GM23338 (cell line): ENCODE measurements around the gene OR6J1.

ENCODE experiments used
- CREB1 ChIP-seq: fragments of 250-450 bp; sonication (Bioruptor Pico); IDR thresholded peaks from 2 replicates; pipeline ENCODE4 v1.5.0; 2020; ENCODE audit warnings: low read depth, mild to moderate bottlenecking, moderate library complexity
- EZH2 ChIP-seq: fragments of 200-600 bp; sonication (generic); IDR thresholded peaks from one replicate; pipeline ENCODE4 v1.8.0; 2017; ENCODE audit warnings: antibody characterized with exemption, mild to moderate bottlenecking, low read depth; ENCODE audit not compliant: unreplicated experiment
- EZH2phosphoT487 ChIP-seq: fragments of 200-600 bp; sonication (generic); IDR thresholded peaks from one replicate; pipeline ENCODE4 v1.8.1; 2018; ENCODE audit warnings: antibody characterized with exemption; ENCODE audit not compliant: unreplicated experiment
- JUNB ChIP-seq: IDR thresholded peaks from one replicate; pipeline ENCODE4 v1.6.1; 2016; ENCODE audit warnings: antibody characterized with exemption; ENCODE audit not compliant: unreplicated experiment
- NANOG ChIP-seq: IDR thresholded peaks from 2 replicates; pipeline ENCODE4 v1.6.1; 2016; ENCODE audit warnings: antibody characterized with exemption, borderline replicate concordance
- POLR2AphosphoS5 ChIP-seq: IDR thresholded peaks from 2 replicates; pipeline ENCODE4 v1.6.1; 2016; ENCODE audit warnings: antibody characterized with exemption, low read depth
- STAT1 ChIP-seq: IDR thresholded peaks from one replicate; pipeline ENCODE4 v1.6.1; 2016; ENCODE audit warnings: antibody characterized with exemption; ENCODE audit not compliant: unreplicated experiment
- ZNF114 ChIP-seq: fragments of 250-450 bp; sonication (Bioruptor Pico); IDR thresholded peaks from 2 replicates; pipeline ENCODE4 v1.5.0; 2020; ENCODE audit warnings: mild to moderate bottlenecking, moderate library complexity
- ZNF331 ChIP-seq: fragments of 250-450 bp; sonication (Bioruptor Pico); IDR thresholded peaks from 2 replicates; pipeline ENCODE4 v1.5.0; 2020; ENCODE audit warnings: low read depth, mild to moderate bottlenecking, moderate library complexity
- TF ChIP-seq, protein P1 (sequence below), 2 experiments: fragments of 200-600 bp in 1 of 2; sonication (generic) in 1 of 2; conservative IDR thresholded peaks; 2 replicates each; pipeline versions ENCODE4 v1.5.1 to v1.6.1; 2016 to 2017; ENCODE audit warnings: antibody characterized with exemption in 2 of 2, low read depth in 2 of 2, mild to moderate bottlenecking in 2 of 2, moderate library complexity in 1 of 2
- TF ChIP-seq, protein P2 (sequence below): IDR thresholded peaks from one replicate; pipeline ENCODE4 v1.6.1; 2018; ENCODE audit warnings: antibody characterized with exemption; ENCODE audit not compliant: unreplicated experiment
- TF ChIP-seq, protein P3 (sequence below): IDR thresholded peaks from 2 replicates; pipeline ENCODE4 v1.6.1; 2016; ENCODE audit warnings: antibody characterized with exemption

DNA sequence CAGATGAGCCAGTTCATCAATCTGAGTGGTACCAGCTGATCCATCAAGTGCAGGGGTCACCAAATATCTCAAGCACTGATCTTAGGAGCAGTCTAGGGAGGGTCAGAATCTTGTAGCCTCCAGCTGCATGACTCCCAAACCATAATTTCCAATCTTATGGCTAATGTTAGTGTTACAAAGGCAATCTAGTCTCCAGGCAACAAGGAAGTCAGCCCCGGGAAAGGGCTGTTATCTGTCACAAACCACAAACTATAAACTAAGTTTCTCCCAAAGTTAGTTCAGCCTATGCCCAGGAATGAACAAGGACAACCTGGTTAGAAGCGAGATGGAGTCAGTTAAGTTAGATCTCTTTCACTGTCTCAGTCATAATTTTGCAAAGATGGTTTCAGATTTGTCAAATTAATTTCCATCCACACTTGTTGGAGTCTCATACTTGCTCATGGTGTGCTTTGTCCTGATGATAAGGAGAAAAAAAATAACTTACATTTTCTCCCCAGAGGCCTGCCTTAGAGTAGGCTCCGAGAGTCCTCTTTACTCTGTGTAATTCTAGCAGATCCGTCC, 49.9 kb downstream of the OR6J1 start:
- TF ChIP-seq, protein P1, sequence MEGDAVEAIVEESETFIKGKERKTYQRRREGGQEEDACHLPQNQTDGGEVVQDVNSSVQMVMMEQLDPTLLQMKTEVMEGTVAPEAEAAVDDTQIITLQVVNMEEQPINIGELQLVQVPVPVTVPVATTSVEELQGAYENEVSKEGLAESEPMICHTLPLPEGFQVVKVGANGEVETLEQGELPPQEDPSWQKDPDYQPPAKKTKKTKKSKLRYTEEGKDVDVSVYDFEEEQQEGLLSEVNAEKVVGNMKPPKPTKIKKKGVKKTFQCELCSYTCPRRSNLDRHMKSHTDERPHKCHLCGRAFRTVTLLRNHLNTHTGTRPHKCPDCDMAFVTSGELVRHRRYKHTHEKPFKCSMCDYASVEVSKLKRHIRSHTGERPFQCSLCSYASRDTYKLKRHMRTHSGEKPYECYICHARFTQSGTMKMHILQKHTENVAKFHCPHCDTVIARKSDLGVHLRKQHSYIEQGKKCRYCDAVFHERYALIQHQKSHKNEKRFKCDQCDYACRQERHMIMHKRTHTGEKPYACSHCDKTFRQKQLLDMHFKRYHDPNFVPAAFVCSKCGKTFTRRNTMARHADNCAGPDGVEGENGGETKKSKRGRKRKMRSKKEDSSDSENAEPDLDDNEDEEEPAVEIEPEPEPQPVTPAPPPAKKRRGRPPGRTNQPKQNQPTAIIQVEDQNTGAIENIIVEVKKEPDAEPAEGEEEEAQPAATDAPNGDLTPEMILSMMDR (conservative IDR thresholded peaks at IDR 0.05; ENCODE audit: low read depth in 2 of 2) = no peak
- TF ChIP-seq POLR2AphosphoS5 (no peak), EZH2 (no peak), NANOG (no peak), CREB1 (CRISPR knock-in tag) (no peak), EZH2phosphoT487 (no peak), JUNB (no peak), ZNF114 (CRISPR knock-in tag) (no peak), ZNF331 (CRISPR knock-in tag) (no peak), STAT1 (no peak)
- TF ChIP-seq, protein P2, sequence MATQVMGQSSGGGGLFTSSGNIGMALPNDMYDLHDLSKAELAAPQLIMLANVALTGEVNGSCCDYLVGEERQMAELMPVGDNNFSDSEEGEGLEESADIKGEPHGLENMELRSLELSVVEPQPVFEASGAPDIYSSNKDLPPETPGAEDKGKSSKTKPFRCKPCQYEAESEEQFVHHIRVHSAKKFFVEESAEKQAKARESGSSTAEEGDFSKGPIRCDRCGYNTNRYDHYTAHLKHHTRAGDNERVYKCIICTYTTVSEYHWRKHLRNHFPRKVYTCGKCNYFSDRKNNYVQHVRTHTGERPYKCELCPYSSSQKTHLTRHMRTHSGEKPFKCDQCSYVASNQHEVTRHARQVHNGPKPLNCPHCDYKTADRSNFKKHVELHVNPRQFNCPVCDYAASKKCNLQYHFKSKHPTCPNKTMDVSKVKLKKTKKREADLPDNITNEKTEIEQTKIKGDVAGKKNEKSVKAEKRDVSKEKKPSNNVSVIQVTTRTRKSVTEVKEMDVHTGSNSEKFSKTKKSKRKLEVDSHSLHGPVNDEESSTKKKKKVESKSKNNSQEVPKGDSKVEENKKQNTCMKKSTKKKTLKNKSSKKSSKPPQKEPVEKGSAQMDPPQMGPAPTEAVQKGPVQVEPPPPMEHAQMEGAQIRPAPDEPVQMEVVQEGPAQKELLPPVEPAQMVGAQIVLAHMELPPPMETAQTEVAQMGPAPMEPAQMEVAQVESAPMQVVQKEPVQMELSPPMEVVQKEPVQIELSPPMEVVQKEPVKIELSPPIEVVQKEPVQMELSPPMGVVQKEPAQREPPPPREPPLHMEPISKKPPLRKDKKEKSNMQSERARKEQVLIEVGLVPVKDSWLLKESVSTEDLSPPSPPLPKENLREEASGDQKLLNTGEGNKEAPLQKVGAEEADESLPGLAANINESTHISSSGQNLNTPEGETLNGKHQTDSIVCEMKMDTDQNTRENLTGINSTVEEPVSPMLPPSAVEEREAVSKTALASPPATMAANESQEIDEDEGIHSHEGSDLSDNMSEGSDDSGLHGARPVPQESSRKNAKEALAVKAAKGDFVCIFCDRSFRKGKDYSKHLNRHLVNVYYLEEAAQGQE = no peak
- TF ChIP-seq, protein P3, sequence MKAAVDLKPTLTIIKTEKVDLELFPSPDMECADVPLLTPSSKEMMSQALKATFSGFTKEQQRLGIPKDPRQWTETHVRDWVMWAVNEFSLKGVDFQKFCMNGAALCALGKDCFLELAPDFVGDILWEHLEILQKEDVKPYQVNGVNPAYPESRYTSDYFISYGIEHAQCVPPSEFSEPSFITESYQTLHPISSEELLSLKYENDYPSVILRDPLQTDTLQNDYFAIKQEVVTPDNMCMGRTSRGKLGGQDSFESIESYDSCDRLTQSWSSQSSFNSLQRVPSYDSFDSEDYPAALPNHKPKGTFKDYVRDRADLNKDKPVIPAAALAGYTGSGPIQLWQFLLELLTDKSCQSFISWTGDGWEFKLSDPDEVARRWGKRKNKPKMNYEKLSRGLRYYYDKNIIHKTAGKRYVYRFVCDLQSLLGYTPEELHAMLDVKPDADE = no peak
